ENCODE measurements around the gene TTC39B.

The TTC39B gene

DNA sequence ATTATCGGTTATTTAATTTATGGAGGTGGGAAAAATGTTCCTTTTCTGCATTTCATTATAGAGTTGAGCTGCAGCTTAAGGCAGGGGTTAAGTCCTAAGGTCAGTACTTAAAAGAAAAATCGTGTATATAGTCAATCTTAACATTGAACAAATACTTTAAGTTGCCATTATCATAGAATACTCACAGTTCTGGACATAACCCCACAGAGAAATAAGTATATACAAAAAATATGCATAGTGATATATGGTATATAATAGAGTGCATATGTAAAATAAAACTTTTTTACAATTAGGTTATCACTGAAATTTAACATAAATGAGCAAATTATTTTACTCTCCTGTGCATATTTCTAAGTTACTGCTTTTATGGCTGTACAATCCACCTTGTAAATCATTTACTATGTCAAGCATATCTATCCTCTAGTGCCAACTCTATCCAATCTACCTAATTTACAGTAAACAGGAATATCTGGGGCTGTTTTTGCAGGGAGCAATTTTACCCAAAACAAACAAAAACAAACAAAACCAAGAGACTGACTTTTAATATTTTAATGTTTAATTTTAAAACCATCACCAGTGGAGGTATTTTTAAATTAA, 28.8 kb downstream of the TTC39B start:
- no peak overlapping the region for H3K4me2 ChIP-seq (ENCODE audit: low read length)
- no peaks in the 10 kb centered on the region for H3K9me2 ChIP-seq (ENCODE audit: low read depth, low read length)
- TF ChIP-seq, protein P1, sequence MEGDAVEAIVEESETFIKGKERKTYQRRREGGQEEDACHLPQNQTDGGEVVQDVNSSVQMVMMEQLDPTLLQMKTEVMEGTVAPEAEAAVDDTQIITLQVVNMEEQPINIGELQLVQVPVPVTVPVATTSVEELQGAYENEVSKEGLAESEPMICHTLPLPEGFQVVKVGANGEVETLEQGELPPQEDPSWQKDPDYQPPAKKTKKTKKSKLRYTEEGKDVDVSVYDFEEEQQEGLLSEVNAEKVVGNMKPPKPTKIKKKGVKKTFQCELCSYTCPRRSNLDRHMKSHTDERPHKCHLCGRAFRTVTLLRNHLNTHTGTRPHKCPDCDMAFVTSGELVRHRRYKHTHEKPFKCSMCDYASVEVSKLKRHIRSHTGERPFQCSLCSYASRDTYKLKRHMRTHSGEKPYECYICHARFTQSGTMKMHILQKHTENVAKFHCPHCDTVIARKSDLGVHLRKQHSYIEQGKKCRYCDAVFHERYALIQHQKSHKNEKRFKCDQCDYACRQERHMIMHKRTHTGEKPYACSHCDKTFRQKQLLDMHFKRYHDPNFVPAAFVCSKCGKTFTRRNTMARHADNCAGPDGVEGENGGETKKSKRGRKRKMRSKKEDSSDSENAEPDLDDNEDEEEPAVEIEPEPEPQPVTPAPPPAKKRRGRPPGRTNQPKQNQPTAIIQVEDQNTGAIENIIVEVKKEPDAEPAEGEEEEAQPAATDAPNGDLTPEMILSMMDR (IDR thresholded peaks at IDR 0.05; ENCODE audit: low read length): no peak
- TF ChIP-seq EZH2 (IDR thresholded peaks at IDR 0.05; ENCODE audit: borderline replicate concordance, low read length): no peak
- no peak overlapping the region for H2AFZ ChIP-seq (ENCODE audit: low read length)
- H3K27ac ChIP-seq (ENCODE audit: low read depth, low read length, poor library complexity, severe bottlenecking): no peak overlapping the region
- no peaks in the 10 kb centered on the region for H4K20me1 ChIP-seq (ENCODE audit: insufficient read depth, low read length)
- H3K79me2 ChIP-seq (ENCODE audit: insufficient read depth, low read length): no peaks in the 10 kb centered on the region
- no peak overlapping the region for H3K4me3 ChIP-seq (ENCODE audit: low read depth, low read length, poor library complexity, severe bottlenecking)
- no peak overlapping the region for H3K9ac ChIP-seq (ENCODE audit: low read length)
- no peaks in the 10 kb centered on the region for H3K4me1 ChIP-seq (ENCODE audit: insufficient read depth, low read length, severe bottlenecking)
- no peaks in the 10 kb centered on the region for H3F3A ChIP-seq (ENCODE audit: insufficient read depth, low read length)
- no peaks in the 10 kb centered on the region for H3K27me3 ChIP-seq (ENCODE audit: insufficient read depth, low read length)
- H3K36me3 ChIP-seq (ENCODE audit: insufficient read depth, low read length): no peaks in the 10 kb centered on the region
- H3K9me3 ChIP-seq (ENCODE audit: low read length): no peaks in the 10 kb centered on the region

DNA sequence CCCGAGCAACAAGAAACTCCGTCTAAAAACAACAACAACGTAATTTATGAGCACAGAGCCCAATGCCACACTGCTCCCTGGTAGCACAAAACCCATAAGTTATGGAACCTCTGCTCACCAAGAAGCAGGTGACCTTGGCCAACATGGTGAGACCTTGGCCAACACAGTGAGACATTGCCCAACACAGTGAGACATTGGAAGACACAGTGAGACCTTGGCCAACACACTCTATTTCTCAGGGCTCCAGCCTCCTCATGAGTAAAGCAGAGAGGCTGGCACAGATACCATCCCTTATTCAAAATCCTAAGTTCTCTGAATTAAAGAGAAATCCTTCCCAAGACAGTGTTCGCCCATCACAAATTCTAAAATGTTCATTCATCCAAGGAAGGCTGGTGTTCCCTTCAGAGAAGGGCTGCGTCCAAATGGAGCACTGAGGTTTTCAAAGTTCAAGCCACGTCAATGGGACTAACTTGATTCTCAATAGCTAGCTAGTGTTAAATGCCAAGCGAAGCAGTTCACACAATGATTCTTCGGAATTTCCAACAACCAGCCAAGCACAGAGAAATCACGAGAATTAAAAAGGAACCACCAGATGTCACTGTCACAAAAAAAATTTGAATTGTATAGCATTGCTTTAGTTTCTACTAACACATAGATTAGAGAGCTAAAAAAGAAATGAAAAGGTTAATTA, 29.5 kb downstream of the TTC39B start:
- no peak for TF ChIP-seq EZH2 (IDR thresholded peaks at IDR 0.05; ENCODE audit: borderline replicate concordance, low read length)
- TF ChIP-seq, protein P1 (IDR thresholded peaks at IDR 0.05; ENCODE audit: low read length): peak; percentile 59; the same call in 1 of the 2 replicates
- no peak overlapping the region for H3K4me3 ChIP-seq (ENCODE audit: low read depth, low read length, poor library complexity, severe bottlenecking)
- no peak overlapping the region for H2AFZ ChIP-seq (ENCODE audit: low read length)
- no peaks in the 10 kb centered on the region for H3K9me3 ChIP-seq (ENCODE audit: low read length)
- H4K20me1 ChIP-seq (ENCODE audit: insufficient read depth, low read length): no peaks in the 10 kb centered on the region
- no peaks in the 10 kb centered on the region for H3K27me3 ChIP-seq (ENCODE audit: insufficient read depth, low read length)
- H3K36me3 ChIP-seq (ENCODE audit: insufficient read depth, low read length): no peaks in the 10 kb centered on the region
- no peaks in the 10 kb centered on the region for H3K79me2 ChIP-seq (ENCODE audit: insufficient read depth, low read length)
- H3K4me2 ChIP-seq (ENCODE audit: low read length): no peak overlapping the region
- no peaks in the 10 kb centered on the region for H3F3A ChIP-seq (ENCODE audit: insufficient read depth, low read length)
- H3K9ac ChIP-seq (ENCODE audit: low read length): no peak overlapping the region
- no peaks in the 10 kb centered on the region for H3K9me2 ChIP-seq (ENCODE audit: low read depth, low read length)
- no peak overlapping the region for H3K27ac ChIP-seq (ENCODE audit: low read depth, low read length, poor library complexity, severe bottlenecking)
- no peaks in the 10 kb centered on the region for H3K4me1 ChIP-seq (ENCODE audit: insufficient read depth, low read length, severe bottlenecking)

DNA sequence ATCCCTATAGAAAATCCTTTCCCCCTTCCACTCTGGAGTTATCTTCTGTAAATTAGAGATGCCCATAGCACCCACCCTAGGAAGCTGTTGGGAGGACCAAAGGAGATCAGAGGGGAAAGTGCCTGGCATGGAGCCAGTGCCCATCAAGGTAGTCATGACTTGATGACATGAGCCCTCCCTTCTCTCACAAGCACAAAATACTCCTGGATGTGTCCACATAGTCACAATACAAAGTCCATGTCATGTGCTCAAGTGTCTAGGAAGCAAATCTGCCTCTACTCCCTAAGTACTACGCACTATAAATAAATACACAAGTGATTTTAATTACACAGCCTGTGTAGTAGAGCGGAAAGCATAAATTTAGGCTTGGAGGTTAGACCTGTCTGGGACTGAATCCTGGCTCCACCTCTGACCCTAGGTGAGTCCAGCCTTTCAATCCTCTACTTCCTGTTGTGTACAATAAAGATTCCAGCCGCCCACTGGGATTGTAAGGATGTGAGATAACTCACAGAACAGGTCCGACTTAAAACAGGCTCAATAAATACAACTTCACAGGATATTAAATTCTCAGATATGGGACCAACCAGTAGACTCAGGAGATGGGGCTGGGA, 30.6 kb downstream of the TTC39B start:
- no peak for TF ChIP-seq EZH2 (IDR thresholded peaks at IDR 0.05; ENCODE audit: borderline replicate concordance, low read length)
- TF ChIP-seq, protein P1 (IDR thresholded peaks at IDR 0.05; ENCODE audit: low read length): no peak
- Histone ChIP-seq H3K9ac (ENCODE audit: low read length) (no peak overlapping the region), H3F3A (ENCODE audit: insufficient read depth, low read length) (no peaks in the 10 kb centered on the region), H2AFZ (ENCODE audit: low read length) (no peak overlapping the region), H3K9me3 (ENCODE audit: low read length) (no peaks in the 10 kb centered on the region), H3K4me2 (ENCODE audit: low read length) (no peak overlapping the region), H3K9me2 (ENCODE audit: low read depth, low read length) (no peaks in the 10 kb centered on the region), H3K79me2 (ENCODE audit: insufficient read depth, low read length) (no peaks in the 10 kb centered on the region), H3K27me3 (ENCODE audit: insufficient read depth, low read length) (no peaks in the 10 kb centered on the region), H3K36me3 (ENCODE audit: insufficient read depth, low read length) (no peaks in the 10 kb centered on the region), H3K4me1 (ENCODE audit: insufficient read depth, low read length, severe bottlenecking) (no peaks in the 10 kb centered on the region), H4K20me1 (ENCODE audit: insufficient read depth, low read length) (no peaks in the 10 kb centered on the region), H3K4me3 (ENCODE audit: low read depth, low read length, poor library complexity, severe bottlenecking) (no peak overlapping the region), H3K27ac (ENCODE audit: low read depth, low read length, poor library complexity, severe bottlenecking) (no peak overlapping the region)

Data from OCI-LY1 (cell line).